RWPE1 (cell line): ENCODE measurements around the gene ZNF683.

Experiments used
- CTCF ChIA-PET: fragments of 350-600 bp; sonication (Branson Sonifier 250); formaldehyde crosslinking; extraction: SDS; loops from one replicate; lab custom pipeline; 2021; lab: Yijun Ruan, JAX
- POLR2A ChIA-PET: fragments of 400-600 bp; formaldehyde crosslinking; extraction: SDS; loops from one replicate; lab custom pipeline; 2020; ENCODE audit warnings: antibody characterized with exemption; ENCODE audit not compliant: low non-redundant PET; lab: Yijun Ruan, JAX
- DNase-seq: peaks from one replicate; pipeline ENCODE4 v3.0.0; 2012; ENCODE audit warnings: low spot score
- H3K27ac ChIP-seq: fragments of 450-650 bp; 2 replicates; pipeline ENCODE4 v1.5.1; 2017
- CTCF ChIP-seq: fragments of 450-650 bp; conservative IDR thresholded peaks from 2 replicates; pipeline ENCODE4 v1.5.1; 2017; ENCODE audit warnings: low read depth, mild to moderate bottlenecking

ZNF683 gene

GRCh38 chr1:26362331-26362730, 10.2 kb downstream of the ZNF683 start:
- no peak for DNase-seq
- ChIA-PET CTCF (interaction anchor here (0.6 to 0.7 kb wide), 2 partner anchors 28 to 42 kb away, joined by 3 to 5 read pairs; no protein-coding TSS in a partner anchor), POLR2A (interaction anchor here (0.9 kb wide), 1 partner anchor 10 kb away, joined by 3 read pairs; no protein-coding TSS in a partner anchor)
- no peak for TF ChIP-seq CTCF
- no peak overlapping the region for H3K27ac ChIP-seq

- CTCF ChIA-PET = interaction anchor here (0.6 kb wide), 1 partner anchor 29 kb away, joined by 5 read pairs; no protein-coding TSS in a partner anchor
- TF ChIP-seq CTCF = no peak
- DNase-seq = no peak
- POLR2A ChIA-PET = no interaction called here
- H3K27ac ChIP-seq = no peak overlapping the region
These were observed 10.9 kb downstream of the ZNF683 start for GRCh38 chr1:26361605-26362122.

- H3K27ac ChIP-seq = no peak overlapping the region
- DNase-seq = no peak
- no peak for TF ChIP-seq CTCF
- ChIA-PET CTCF (no interaction called here), POLR2A (no interaction called here)
These were observed 11.5 kb downstream of the ZNF683 start for GRCh38 chr1:26360807-26361604.

- H3K27ac ChIP-seq = no peak overlapping the region
- POLR2A ChIA-PET = no interaction called here
- CTCF ChIA-PET = interaction anchor here (0.6 kb wide), 1 partner anchor 11 kb away, joined by 3 read pairs; no protein-coding TSS in a partner anchor
- DNase-seq = no peak
- TF ChIP-seq CTCF = no peak
These were observed 12.4 kb downstream of the ZNF683 start for GRCh38 chr1:26359981-26360806.

GRCh38 chr1:26358411-26359384, 13.9 kb downstream of the ZNF683 start:
- peak overlapping the region; percentile 73 for H3K27ac ChIP-seq
- TF ChIP-seq CTCF = no peak
- POLR2A ChIA-PET = no interaction called here
- CTCF ChIA-PET = interaction anchor here (0.5 to 1.5 kb wide), 3 partner anchors 33 to 461 kb away, joined by 3 to 5 read pairs (median 3); no protein-coding TSS in a partner anchor
- peak; percentile 42 for DNase-seq
